Lower leg skin (tissue), 3 donors: Measurements from ENCODE around the gene ARHGAP12.
"Not testable (repeated sequence)": the region's sequence is repeated elsewhere in the genome, so short reads cannot be mapped to it uniquely, and the experiment has no call there.

Source experiments
- CTCF ChIP-seq, 3 donors: fragments of 450-650 bp; IDR thresholded peaks; one replicate each; pipeline ENCODE4 v1.5.1; 2016; ENCODE audit warnings: antibody characterized with exemption in 3 of 3, mild to moderate bottlenecking in 3 of 3, moderate library complexity in 2 of 3
- POLR2A ChIP-seq, 2 donors: fragments of 450-650 bp; IDR thresholded peaks; one replicate each; pipeline ENCODE4 v1.6.1; 2016 to 2017; ENCODE audit warnings: antibody characterized with exemption in 2 of 2, mild to moderate bottlenecking in 1 of 2, moderate library complexity in 1 of 2

GRCh38 chr10:31969847-31970246 lies 41.2 kb upstream of the ARHGAP12 start:
- TF ChIP-seq CTCF, POLR2A (IDR thresholded peaks at IDR 0.05): not testable (repeated sequence)
